ENCODE data around the gene RMDN3. TPM values are rescaled to one million over a fixed set of nuclear protein-coding genes. Genes with fewer than 3 reads are reported as not detected.

RMDN3 gene
- total RNA-seq, 1 donor from 2014 or later: 6.0 TPM

DNA sequence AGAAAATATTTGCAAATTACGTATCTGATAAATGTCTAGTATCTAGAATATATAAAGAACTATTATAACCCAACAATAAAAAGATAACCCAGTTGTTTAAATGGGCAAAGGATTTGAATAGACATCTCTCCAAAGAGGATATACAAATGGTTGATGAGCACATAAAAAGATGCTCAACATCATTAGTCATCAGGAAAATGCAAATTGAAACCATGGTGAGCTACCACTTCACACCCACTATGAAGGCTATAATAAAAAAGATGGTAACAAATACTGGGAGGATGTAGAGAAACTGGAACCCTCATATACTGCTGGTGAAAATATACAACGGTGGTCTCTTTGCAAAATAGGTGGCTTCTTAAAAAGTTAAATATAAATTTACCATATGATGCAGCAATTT lies 32.1 kb downstream of the RMDN3 start:
- Histone ChIP-seq H3K4me1 (no peaks in the 10 kb centered on the region), H3K27ac (no peak overlapping the region), H3K4me3 (no peak overlapping the region), H3K36me3 (no peaks in the 10 kb centered on the region), H3K9me3 (no peaks in the 10 kb centered on the region), H3K27me3 (no peaks in the 10 kb centered on the region)
- intact Hi-C loops (cut with DNase I): no loop called here
- TF ChIP-seq, protein P1, sequence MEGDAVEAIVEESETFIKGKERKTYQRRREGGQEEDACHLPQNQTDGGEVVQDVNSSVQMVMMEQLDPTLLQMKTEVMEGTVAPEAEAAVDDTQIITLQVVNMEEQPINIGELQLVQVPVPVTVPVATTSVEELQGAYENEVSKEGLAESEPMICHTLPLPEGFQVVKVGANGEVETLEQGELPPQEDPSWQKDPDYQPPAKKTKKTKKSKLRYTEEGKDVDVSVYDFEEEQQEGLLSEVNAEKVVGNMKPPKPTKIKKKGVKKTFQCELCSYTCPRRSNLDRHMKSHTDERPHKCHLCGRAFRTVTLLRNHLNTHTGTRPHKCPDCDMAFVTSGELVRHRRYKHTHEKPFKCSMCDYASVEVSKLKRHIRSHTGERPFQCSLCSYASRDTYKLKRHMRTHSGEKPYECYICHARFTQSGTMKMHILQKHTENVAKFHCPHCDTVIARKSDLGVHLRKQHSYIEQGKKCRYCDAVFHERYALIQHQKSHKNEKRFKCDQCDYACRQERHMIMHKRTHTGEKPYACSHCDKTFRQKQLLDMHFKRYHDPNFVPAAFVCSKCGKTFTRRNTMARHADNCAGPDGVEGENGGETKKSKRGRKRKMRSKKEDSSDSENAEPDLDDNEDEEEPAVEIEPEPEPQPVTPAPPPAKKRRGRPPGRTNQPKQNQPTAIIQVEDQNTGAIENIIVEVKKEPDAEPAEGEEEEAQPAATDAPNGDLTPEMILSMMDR (IDR thresholded peaks at IDR 0.05): no peak
- no peak for DNase-seq (ENCODE audit: low spot score in 2 of 2)

DNA sequence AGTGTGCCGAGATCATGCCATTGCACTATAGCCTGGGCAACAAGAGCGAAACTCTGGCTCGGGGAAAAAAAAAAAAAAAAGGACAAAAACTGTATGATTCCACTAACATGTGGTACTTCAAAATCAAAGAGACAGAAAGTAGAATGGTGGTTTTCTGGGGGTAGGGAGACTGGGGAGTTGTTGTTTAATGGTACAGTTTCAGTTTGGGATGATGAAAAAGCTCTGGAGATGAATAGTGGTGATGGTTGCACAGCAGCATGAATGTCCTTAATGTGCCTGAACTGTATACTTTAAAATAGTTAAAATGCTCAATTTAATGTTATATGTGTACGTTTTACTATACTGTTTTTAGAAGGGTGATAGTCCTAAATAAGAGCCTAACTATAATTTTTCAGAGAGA lies 32.7 kb downstream of the RMDN3 start:
- Histone ChIP-seq H3K27ac (no peak overlapping the region), H3K36me3 (no peaks in the 10 kb centered on the region), H3K4me1 (no peaks in the 10 kb centered on the region), H3K4me3 (no peak overlapping the region), H3K27me3 (no peaks in the 10 kb centered on the region), H3K9me3 (no peaks in the 10 kb centered on the region)
- intact Hi-C loops (cut with DNase I): no loop called here
- TF ChIP-seq, protein P1 (IDR thresholded peaks at IDR 0.05): no peak
- no peak for DNase-seq (ENCODE audit: low spot score in 2 of 2)

DNA sequence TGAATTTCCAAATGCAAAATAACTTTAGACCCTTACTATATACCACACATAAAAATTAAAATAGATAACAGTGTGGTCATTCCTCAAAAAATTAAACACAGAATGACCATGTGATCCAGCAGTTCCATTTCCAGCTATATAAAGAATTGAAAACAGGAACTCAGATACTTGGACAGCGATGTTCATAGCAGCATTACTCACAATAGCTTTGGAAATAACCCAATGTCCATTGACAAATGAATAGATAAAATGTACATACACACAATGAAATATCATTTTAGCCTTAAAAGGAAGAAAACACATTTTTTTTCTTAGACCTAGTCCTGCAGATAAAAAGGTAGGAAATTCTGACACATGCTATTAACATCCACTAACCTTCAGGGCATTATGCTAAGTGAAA lies 33.4 kb downstream of the RMDN3 start:
- Histone ChIP-seq H3K9me3 (no peaks in the 10 kb centered on the region), H3K4me3 (no peak overlapping the region), H3K27me3 (no peaks in the 10 kb centered on the region), H3K36me3 (no peaks in the 10 kb centered on the region), H3K4me1 (no peaks in the 10 kb centered on the region), H3K27ac (no peak overlapping the region)
- intact Hi-C loops (cut with DNase I): no loop called here
- no peak for DNase-seq (ENCODE audit: low spot score in 2 of 2)
- TF ChIP-seq, protein P1 (IDR thresholded peaks at IDR 0.05): no peak

DNA sequence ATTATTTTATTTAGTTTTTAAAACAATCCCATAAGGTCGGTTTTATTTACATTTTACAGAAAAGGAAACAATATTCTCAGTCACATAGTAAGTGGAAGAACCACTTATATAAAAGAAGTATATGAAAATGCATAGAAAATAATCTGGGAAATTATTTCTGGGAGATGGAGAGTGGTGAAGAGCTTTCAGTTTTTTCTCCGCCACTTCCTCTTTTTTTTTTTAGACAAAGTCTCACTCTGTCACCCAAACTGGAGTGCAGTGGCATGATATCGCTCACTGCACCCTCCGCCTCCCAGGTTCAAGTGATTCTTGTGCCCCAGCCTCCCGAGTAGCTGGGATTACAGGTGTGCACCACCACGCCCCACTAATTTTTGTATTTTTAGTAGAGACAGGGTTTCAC lies 38.9 kb downstream of the RMDN3 start:
- no peaks in the 10 kb centered on the region for H3K36me3 ChIP-seq
- H3K4me3 ChIP-seq: no peak overlapping the region
- TF ChIP-seq, protein P1 (IDR thresholded peaks at IDR 0.05): no peak
- H3K27me3 ChIP-seq: no peaks in the 10 kb centered on the region
- H3K27ac ChIP-seq: no peak overlapping the region
- intact Hi-C loops (cut with DNase I): no loop called here
- no peak for DNase-seq (ENCODE audit: low spot score in 2 of 2)
- no peaks in the 10 kb centered on the region for H3K4me1 ChIP-seq
- no peaks in the 10 kb centered on the region for H3K9me3 ChIP-seq

DNA sequence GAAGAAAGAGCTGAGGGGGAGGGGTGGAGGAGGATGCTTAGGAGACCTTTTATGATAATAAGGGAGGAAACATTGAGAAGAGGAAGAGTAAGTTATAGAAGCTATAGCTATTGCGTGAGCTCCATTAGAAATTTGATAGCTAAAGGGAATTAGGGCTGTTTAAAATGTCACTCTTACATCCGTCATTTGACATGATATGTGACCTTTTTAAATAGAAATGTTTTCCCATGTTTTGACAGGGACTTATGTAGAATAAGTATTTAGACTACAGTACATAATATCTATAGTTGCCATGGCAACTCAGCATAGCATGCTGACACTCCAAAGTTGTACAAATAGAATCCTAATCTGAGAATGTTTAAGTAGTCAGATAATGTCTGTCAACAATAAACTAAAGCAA lies 40.9 kb downstream of the RMDN3 start:
- Histone ChIP-seq H3K27me3 (no peaks in the 10 kb centered on the region), H3K9me3 (no peaks in the 10 kb centered on the region), H3K36me3 (no peaks in the 10 kb centered on the region), H3K4me3 (no peak overlapping the region), H3K4me1 (no peaks in the 10 kb centered on the region), H3K27ac (no peak overlapping the region)
- DNase-seq (ENCODE audit: low spot score in 2 of 2): no peak
- intact Hi-C loops (cut with DNase I): no loop called here
- TF ChIP-seq, protein P1 (IDR thresholded peaks at IDR 0.05): no peak

DNA sequence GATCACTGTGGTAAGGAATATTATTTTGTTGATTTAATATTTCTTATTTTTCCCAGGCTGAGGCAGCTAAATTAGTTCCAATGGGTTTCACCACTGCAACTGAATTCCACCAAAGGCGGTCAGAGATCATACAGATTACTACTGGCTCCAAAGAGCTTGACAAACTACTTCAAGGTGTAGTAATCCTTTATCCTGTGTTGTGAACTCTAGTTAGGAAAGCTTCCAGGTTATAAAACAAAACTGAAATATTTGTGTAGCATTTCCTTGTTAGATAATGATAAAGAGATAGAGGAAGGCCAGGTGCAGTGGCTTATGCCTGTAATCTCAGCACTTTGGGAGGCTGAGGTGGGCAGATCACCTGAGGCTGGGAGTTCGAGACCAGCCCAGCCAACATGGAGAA lies 48.9 kb downstream of the RMDN3 start:
- intact Hi-C loops (cut with DNase I): no loop called here
- TF ChIP-seq, protein P1 (IDR thresholded peaks at IDR 0.05): no peak

More for the DNA sequence above, 48.9 kb downstream of the RMDN3 start:
- no peaks in the 10 kb centered on the region for H3K36me3 ChIP-seq
- no peaks in the 10 kb centered on the region for H3K9me3 ChIP-seq
- DNase-seq (ENCODE audit: low spot score in 2 of 2): no peak
- no peaks in the 10 kb centered on the region for H3K27me3 ChIP-seq
- H3K4me1 ChIP-seq: no peaks in the 10 kb centered on the region
- no peak overlapping the region for H3K4me3 ChIP-seq
- no peak overlapping the region for H3K27ac ChIP-seq
